Adrenal gland (tissue), 5 donors: ENCODE results near the gene MLC1.

Experiments used
- POLR2A ChIP-seq, 2 donors: fragments of 450-650 bp; IDR thresholded peaks; one replicate each; pipeline ENCODE4 v1.6.1; 2017; ENCODE audit warnings: antibody characterized with exemption in 2 of 2, mild to moderate bottlenecking in 2 of 2, moderate library complexity in 1 of 2
- TF ChIP-seq, protein P1 (sequence below), 6 experiments: fragments of 450-650 bp in 4 of 6; fragments of 200-600 bp in 2 of 6; sonication (generic) in 1 of 6; IDR thresholded peaks; 1 replicate in 5 of 6; 2 replicates in 1 of 6; pipeline versions ENCODE4 v1.5.1 to v1.8.0; 2016 to 2021; ENCODE audit warnings: antibody characterized with exemption in 6 of 6, mild to moderate bottlenecking in 2 of 6, moderate library complexity in 1 of 6
- donor health status: DM: no; HTN: no; CAD: no.

DNA sequence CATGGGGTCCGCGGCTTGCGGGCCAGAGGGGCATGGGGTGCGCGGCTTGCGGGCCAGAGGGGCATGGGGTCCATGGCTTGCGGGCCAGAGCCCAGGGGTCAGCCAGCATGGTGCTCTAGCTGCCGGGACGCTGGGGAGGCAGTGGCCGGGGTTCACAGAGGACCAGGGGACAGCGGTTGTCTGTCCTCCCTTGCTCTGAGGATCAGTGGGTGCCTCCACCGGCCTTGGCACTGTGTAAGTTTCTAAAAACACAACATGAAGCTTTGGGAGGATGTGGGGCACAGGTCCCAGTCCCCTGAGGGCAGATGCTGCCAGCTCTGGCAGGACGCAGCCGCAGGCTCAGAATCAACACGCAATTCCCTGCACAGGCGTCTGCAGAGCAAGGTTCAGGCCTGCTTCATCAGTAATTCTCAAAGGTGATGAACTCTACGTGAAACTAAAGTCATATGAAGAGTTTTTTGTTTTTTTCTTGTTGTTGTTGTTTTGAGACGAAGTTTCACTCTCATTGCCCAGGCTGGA, 3.0 kb downstream of the MLC1 start:
- no peak for TF ChIP-seq POLR2A (IDR thresholded peaks at IDR 0.05)
- TF ChIP-seq, protein P1, sequence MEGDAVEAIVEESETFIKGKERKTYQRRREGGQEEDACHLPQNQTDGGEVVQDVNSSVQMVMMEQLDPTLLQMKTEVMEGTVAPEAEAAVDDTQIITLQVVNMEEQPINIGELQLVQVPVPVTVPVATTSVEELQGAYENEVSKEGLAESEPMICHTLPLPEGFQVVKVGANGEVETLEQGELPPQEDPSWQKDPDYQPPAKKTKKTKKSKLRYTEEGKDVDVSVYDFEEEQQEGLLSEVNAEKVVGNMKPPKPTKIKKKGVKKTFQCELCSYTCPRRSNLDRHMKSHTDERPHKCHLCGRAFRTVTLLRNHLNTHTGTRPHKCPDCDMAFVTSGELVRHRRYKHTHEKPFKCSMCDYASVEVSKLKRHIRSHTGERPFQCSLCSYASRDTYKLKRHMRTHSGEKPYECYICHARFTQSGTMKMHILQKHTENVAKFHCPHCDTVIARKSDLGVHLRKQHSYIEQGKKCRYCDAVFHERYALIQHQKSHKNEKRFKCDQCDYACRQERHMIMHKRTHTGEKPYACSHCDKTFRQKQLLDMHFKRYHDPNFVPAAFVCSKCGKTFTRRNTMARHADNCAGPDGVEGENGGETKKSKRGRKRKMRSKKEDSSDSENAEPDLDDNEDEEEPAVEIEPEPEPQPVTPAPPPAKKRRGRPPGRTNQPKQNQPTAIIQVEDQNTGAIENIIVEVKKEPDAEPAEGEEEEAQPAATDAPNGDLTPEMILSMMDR (IDR thresholded peaks at IDR 0.05): no peak
